SH-SY5Y (cell line): ENCODE results near the gene BCAT1.

Experiments
- GATA2 ChIP-seq: IDR thresholded peaks from 2 replicates; pipeline ENCODE4 v1.6.1; 2011; ENCODE audit warnings: mild to moderate bottlenecking, low read depth, low read length
- GATA3 ChIP-seq: IDR thresholded peaks from 2 replicates; pipeline ENCODE4 v1.6.1; 2011; ENCODE audit warnings: low read depth, mild to moderate bottlenecking, low read length, moderate library complexity

GRCh38 chr12:24940157-24940556 lies 8.7 kb downstream of the BCAT1 start:
- TF ChIP-seq GATA3, result no peak
- no peak for TF ChIP-seq GATA2
